SH-SY5Y (cell line): ENCODE measurements around the gene SCG3.

Experiments used
- GATA2 ChIP-seq: IDR thresholded peaks from 2 replicates; pipeline ENCODE4 v1.6.1; 2011; ENCODE audit warnings: mild to moderate bottlenecking, low read depth, low read length
- GATA3 ChIP-seq: IDR thresholded peaks from 2 replicates; pipeline ENCODE4 v1.6.1; 2011; ENCODE audit warnings: low read depth, mild to moderate bottlenecking, low read length, moderate library complexity

GRCh38 chr15:51672155-51672687 lies 9.1 kb upstream of the SCG3 start:
- no peak for TF ChIP-seq GATA2
- no peak for TF ChIP-seq GATA3
